Activated B cell treated with CpG ODN at 0.5 μM for 24 hours (primary cell): ENCODE measurements around the gene FAM135A. TPM values are rescaled to one million over a fixed set of nuclear protein-coding genes. Genes with fewer than 3 reads are reported as not detected.
"Not testable (repeated sequence)": the region's sequence is repeated elsewhere in the genome, so short reads cannot be mapped to it uniquely, and the experiment has no call there.

Source experiments
- ATAC-seq: fragments of 200-7000 bp; cut with Tn5 transposase; one replicate; pipeline ENCODE4 v1.10.0; 2021; ENCODE audit warnings: low read depth, mild to moderate bottlenecking, moderate library complexity
- CTCF ChIA-PET: fragments of 350-600 bp; sonication (Branson Sonifier 250); formaldehyde crosslinking; loops from one replicate; lab custom pipeline; 2021; ENCODE audit warnings: antibody characterized with exemption; lab: Charles Lee
- POLR2A ChIA-PET: fragments of 350-600 bp; sonication (Branson Sonifier 250); formaldehyde crosslinking; loops from one replicate; lab custom pipeline; 2021; ENCODE audit warnings: antibody characterized with exemption; lab: Charles Lee
- DNase-seq: peaks from one replicate; pipeline ENCODE4 v3.0.0; 2022
- H3K27ac Mint-ChIP-seq: one replicate; pipeline ENCODE4 v1.8.0; 2020; ENCODE audit warnings: mixed read lengths
- H3K27me3 Mint-ChIP-seq: one replicate; pipeline ENCODE4 v1.8.0; 2021; ENCODE audit warnings: mixed read lengths
- H3K36me3 Mint-ChIP-seq: one replicate; pipeline ENCODE4 v1.8.0; 2021; ENCODE audit warnings: low read depth, mixed read lengths
- H3K4me1 Mint-ChIP-seq: one replicate; pipeline ENCODE4 v1.8.0; 2021; ENCODE audit warnings: mixed read lengths
- H3K4me3 Mint-ChIP-seq: one replicate; pipeline ENCODE4 v1.8.0; 2020; ENCODE audit warnings: mild to moderate bottlenecking, mixed read lengths
- H3K9me3 Mint-ChIP-seq: one replicate; pipeline ENCODE4 v1.8.0; 2020; ENCODE audit warnings: mixed read lengths
- intact Hi-C: fragments of 100-400 bp; cut with micrococcal nuclease; formaldehyde crosslinking; loops from one replicate; pipeline ENCODE4 v1.15.1; 2024
- total RNA-seq: library from RNA; stranded (reverse); gene quantifications from 2 replicates; pipeline ENCODE4 v1.2.3, GENCODE V29; 2022
- TF ChIP-seq, protein P1 (sequence below): fragments of 200-600 bp; IDR thresholded peaks from one replicate; pipeline ENCODE4 v1.8.0; 2022; ENCODE audit warnings: antibody characterized with exemption, mild to moderate bottlenecking

The FAM135A gene
- total RNA-seq, 1 donor from 2014 or later: 18.2 TPM

DNA sequence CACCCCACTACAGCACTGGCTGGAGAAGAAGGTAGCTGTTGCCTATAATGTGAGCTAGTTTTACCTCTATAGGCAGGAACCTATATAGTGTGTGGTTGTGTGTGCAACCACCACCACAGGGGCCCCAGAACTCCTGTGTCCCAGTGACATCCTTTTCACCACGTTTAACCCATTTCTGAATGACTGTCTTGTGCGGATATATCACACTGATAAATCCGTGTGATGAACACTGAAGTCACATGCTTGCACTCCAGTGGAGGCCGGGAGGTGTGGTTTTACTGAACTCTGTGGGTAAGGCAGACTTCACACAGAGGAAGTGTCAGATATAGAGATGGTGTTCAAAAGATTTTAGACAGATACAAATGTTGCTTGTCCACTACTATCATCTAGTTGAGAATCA lies 185.9 kb downstream of the FAM135A start:
- no peaks in the 10 kb centered on the region for H3K36me3 Mint-ChIP-seq
- no peak for DNase-seq
- H3K4me3 Mint-ChIP-seq: no peak overlapping the region
- ATAC-seq: no peak
- TF ChIP-seq, protein P1, sequence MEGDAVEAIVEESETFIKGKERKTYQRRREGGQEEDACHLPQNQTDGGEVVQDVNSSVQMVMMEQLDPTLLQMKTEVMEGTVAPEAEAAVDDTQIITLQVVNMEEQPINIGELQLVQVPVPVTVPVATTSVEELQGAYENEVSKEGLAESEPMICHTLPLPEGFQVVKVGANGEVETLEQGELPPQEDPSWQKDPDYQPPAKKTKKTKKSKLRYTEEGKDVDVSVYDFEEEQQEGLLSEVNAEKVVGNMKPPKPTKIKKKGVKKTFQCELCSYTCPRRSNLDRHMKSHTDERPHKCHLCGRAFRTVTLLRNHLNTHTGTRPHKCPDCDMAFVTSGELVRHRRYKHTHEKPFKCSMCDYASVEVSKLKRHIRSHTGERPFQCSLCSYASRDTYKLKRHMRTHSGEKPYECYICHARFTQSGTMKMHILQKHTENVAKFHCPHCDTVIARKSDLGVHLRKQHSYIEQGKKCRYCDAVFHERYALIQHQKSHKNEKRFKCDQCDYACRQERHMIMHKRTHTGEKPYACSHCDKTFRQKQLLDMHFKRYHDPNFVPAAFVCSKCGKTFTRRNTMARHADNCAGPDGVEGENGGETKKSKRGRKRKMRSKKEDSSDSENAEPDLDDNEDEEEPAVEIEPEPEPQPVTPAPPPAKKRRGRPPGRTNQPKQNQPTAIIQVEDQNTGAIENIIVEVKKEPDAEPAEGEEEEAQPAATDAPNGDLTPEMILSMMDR: no peak
- CTCF ChIA-PET: no interaction called here
- no peaks in the 10 kb centered on the region for H3K4me1 Mint-ChIP-seq
- intact Hi-C loops: no loop called here
- POLR2A ChIA-PET: no interaction called here
- H3K27ac Mint-ChIP-seq: no peak overlapping the region
- H3K9me3 Mint-ChIP-seq: peaks cover 9% of the 10 kb centered on the region
- no peaks in the 10 kb centered on the region for H3K27me3 Mint-ChIP-seq

DNA sequence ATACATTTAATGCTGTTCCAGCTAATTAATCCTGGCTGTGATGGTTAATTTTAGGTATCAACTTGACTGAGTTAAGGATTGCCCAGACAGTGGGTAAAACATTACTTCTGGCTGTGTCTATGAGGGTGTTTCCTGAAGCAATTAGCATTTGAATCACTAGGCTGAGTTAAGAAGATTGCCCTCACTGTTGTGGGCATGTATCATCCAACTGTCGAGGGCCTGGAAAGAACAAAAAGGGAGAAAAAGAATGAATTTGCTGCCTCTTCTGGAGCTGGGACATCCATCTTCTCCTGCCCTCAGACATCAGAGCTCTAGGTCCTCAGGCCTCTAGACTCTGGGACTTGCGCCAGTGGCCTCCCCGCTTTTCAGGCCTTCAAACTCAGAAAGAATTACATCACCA lies 187.7 kb downstream of the FAM135A start:
- Mint-ChIP-seq H3K9me3 (peaks cover 12% of the 10 kb centered on the region), H3K36me3 (no peaks in the 10 kb centered on the region), H3K27ac (no peak overlapping the region), H3K4me1 (no peaks in the 10 kb centered on the region), H3K4me3 (no peak overlapping the region), H3K27me3 (no peaks in the 10 kb centered on the region)
- POLR2A ChIA-PET: no interaction called here
- ATAC-seq (no peak), DNase-seq (no peak)
- TF ChIP-seq, protein P1: no peak
- CTCF ChIA-PET: no interaction called here
- intact Hi-C loops: no loop called here

DNA sequence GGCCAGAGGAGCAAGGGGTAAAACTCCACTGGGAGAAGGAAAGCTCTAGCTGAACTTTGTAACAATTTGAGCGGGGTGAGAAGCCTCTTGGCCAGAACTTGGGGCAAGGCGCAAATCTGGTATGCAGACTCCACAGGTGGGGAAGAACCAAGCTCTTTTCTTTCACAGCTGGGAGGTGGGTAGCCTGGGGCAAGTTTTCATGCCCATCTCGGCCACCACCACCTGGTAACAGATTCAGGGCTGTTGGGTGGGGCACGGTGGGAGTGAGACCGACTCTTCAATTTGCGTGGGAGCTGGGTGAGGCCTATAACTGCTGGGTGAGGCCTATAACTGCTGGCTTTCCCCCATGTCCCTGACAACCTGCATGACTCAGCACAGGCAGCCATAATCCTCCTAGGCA lies 190.9 kb downstream of the FAM135A start:
- TF ChIP-seq, protein P1: no peak
- ATAC-seq: no peak
- Mint-ChIP-seq H3K4me1 (peaks cover 2% of the 10 kb centered on the region), H3K36me3 (no peaks in the 10 kb centered on the region), H3K27me3 (no peaks in the 10 kb centered on the region), H3K4me3 (no peak overlapping the region), H3K27ac (no peak overlapping the region), H3K9me3 (peaks cover 18% of the 10 kb centered on the region)
- no peak for DNase-seq
- POLR2A ChIA-PET: no interaction called here
- intact Hi-C loops: no loop called here
- CTCF ChIA-PET: no interaction called here

DNA sequence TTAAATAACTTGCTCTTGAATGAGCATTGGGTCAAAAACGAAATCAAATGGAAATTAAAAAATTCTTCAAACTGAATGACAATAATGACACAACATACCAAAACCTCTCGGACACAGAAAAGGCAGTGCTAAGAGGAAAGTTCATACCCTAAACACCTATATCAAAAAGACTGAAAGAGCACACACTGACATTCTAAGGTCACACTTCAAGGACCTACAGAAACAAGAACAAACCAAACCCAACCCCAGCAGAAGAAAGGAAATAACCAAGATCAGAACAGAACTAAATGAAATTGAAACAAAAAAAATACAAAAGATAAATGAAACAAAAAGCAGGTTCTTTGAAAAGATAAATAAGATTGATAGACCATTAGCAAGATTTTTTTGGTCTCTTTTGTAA lies 194.1 kb downstream of the FAM135A start:
- CTCF ChIA-PET, H3K4me3 Mint-ChIP-seq, H3K27ac Mint-ChIP-seq, POLR2A ChIA-PET, DNase-seq, H3K4me1 Mint-ChIP-seq, intact Hi-C loops, ATAC-seq, H3K36me3 Mint-ChIP-seq, H3K27me3 Mint-ChIP-seq: not testable (repeated sequence)
- H3K9me3 Mint-ChIP-seq: peaks cover 18% of the 10 kb centered on the region

DNA sequence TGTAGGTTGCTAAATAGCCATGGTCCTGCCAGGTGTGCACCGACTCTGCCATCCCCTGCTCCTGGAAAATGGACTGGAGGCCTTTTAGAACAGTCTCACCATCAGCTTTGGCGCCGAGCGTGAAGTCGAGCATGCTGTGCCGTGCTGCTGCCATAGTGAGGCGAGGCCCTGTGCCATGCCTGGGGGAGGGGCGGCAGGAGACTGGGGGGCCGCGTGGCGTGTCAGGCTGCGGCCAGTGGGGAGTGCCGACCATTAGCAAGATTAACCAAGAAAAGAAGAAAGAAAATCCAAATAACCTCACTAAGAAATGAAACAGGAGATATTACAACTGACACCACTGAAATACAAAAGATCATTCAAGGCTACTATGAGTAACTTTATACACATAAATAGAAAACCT lies 195.9 kb downstream of the FAM135A start:
- CTCF ChIA-PET, POLR2A ChIA-PET, ATAC-seq, H3K36me3 Mint-ChIP-seq, H3K27me3 Mint-ChIP-seq, H3K4me1 Mint-ChIP-seq, H3K27ac Mint-ChIP-seq, DNase-seq, H3K4me3 Mint-ChIP-seq, intact Hi-C loops: not testable (repeated sequence)
- peaks cover 12% of the 10 kb centered on the region for H3K9me3 Mint-ChIP-seq

Other genes with a start within 250 kb of the FAM135A start
- not detected in 2 replicates for gene COL9A1, start 110.4 kb upstream of the FAM135A start, total RNA-seq
- gene SDHAF4, start 153.4 kb downstream of the FAM135A start, total RNA-seq: 7.6 and 8.3 TPM in 2 replicates